Measurements from ENCODE around the gene ARL14EP. TPM values are rescaled to one million over a fixed set of nuclear protein-coding genes. Genes with fewer than 3 reads are reported as not detected.

The ARL14EP gene
- total RNA-seq, 1 donor from 2014 or later = 25.1 TPM

DNA sequence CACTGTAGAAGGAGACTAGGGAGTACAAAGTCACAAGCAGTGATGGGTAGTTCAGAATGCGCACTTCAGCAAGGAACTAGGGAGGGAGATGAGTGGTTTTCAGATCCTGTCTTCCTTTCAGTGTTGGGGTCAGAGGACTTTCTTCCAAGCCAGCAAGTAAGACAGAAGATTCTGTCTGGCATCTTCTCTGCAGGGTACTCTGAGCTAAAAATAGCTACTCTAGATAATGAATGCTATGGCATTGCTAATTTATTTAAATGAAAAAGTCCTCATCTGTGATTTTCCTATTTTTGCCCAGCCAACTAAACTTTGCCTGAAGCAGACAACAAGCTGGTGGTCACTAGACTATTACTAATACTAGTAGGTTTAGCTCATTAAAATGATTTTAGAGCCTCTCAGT, 18.3 kb upstream of the ARL14EP start:
- peaks cover 6% of the 10 kb centered on the region for H3K27me3 Mint-ChIP-seq (ENCODE audit: low read depth)
- H3K27ac Mint-ChIP-seq (ENCODE audit: unreplicated experiment) = no peak overlapping the region
- peaks cover 5% of the 10 kb centered on the region for H3K9me3 Mint-ChIP-seq
- TF ChIP-seq CTCF (conservative IDR thresholded peaks at IDR 0.05) = no peak
- no peak for DNase-seq (ENCODE audit: low read depth, low spot score)
- H3K36me3 Mint-ChIP-seq (ENCODE audit: low read depth) = no peaks in the 10 kb centered on the region
- no peaks in the 10 kb centered on the region for H3K4me1 Mint-ChIP-seq
- H3K4me3 Mint-ChIP-seq = no peak overlapping the region

DNA sequence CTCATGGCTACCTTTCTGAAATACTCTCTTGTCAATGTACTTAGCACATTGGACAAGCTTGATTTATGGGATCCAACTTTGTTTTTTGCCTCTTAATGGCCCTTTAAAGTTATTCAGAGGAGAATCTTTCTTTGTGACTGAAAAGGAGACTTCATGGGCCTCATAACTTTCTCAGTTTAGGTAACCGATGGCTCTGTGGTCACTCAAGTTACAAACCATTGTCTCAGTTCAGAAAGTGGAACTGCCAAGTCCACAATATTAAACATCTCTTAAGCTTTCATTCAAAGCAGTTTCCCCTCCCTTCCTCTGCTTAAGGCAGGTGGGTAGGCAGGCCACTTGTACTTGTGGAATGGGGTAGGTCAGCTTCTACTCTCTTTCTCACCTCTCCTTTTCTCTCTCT, 12.3 kb upstream of the ARL14EP start:
- no peak overlapping the region for H3K4me3 Mint-ChIP-seq
- H3K9me3 Mint-ChIP-seq = peaks cover 5% of the 10 kb centered on the region
- peaks cover 11% of the 10 kb centered on the region for H3K27me3 Mint-ChIP-seq (ENCODE audit: low read depth)
- DNase-seq (ENCODE audit: low read depth, low spot score) = no peak
- H3K36me3 Mint-ChIP-seq (ENCODE audit: low read depth) = peaks cover 4% of the 10 kb centered on the region
- H3K27ac Mint-ChIP-seq (ENCODE audit: unreplicated experiment) = no peak overlapping the region
- no peaks in the 10 kb centered on the region for H3K4me1 Mint-ChIP-seq
- no peak for TF ChIP-seq CTCF (conservative IDR thresholded peaks at IDR 0.05)

DNA sequence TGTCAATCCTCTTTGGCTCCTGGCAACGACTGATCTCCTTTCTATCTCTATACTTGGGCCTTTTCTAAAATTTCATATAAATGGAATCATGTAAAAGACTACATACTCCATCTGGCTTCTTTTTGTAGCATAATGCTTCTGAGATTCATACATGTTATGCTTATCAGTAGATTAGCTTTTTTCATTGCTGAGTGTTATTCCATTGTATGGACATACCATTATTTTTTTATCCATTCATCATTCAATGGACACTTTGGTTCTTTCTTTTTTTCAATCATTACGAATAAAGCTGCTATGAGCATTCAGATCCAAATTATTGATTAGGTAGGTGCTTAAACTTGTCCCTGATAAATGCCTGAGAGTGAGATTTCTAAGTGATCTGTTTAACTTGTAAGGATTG, 11.7 kb upstream of the ARL14EP start:
- Mint-ChIP-seq H3K4me3 (no peak overlapping the region), H3K36me3 (ENCODE audit: low read depth) (peaks cover 4% of the 10 kb centered on the region), H3K9me3 (peaks cover 5% of the 10 kb centered on the region), H3K27me3 (ENCODE audit: low read depth) (peaks cover 16% of the 10 kb centered on the region), H3K4me1 (no peaks in the 10 kb centered on the region), H3K27ac (ENCODE audit: unreplicated experiment) (no peak overlapping the region)
- no peak for DNase-seq (ENCODE audit: low read depth, low spot score)
- TF ChIP-seq CTCF (conservative IDR thresholded peaks at IDR 0.05) = no peak

GRCh38 chr11:30312243-30312642, 10.7 kb upstream of the ARL14EP start:
- Mint-ChIP-seq H3K27ac (ENCODE audit: unreplicated experiment) (no peak overlapping the region), H3K36me3 (ENCODE audit: low read depth) (peaks cover 4% of the 10 kb centered on the region), H3K9me3 (peaks cover 5% of the 10 kb centered on the region), H3K4me3 (no peak overlapping the region), H3K27me3 (ENCODE audit: low read depth) (peaks cover 23% of the 10 kb centered on the region), H3K4me1 (no peaks in the 10 kb centered on the region)
- no peak for DNase-seq (ENCODE audit: low read depth, low spot score)
- TF ChIP-seq CTCF (conservative IDR thresholded peaks at IDR 0.05) = no peak

DNA sequence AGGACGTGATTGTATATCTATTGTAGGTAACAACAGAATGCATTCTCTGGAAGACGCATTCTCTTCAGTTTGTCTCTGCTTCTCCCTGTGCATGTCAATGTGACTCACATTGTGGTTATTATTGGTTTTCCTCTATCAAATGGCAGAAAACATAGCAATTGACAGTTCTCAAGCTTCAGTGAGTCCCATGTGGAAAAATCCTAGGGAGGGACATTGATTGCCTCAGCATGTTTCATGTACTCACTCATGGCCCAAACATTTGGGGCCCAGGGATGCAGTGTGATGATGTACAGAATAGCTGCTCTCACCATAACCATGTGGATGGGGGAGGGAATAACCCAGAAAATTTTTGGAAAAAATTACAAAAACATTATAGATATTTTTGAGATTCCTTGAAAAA, 9.3 kb upstream of the ARL14EP start:
- H3K4me3 Mint-ChIP-seq = no peak overlapping the region
- H3K36me3 Mint-ChIP-seq (ENCODE audit: low read depth) = peaks cover 4% of the 10 kb centered on the region
- H3K27me3 Mint-ChIP-seq (ENCODE audit: low read depth) = peaks cover 30% of the 10 kb centered on the region
- TF ChIP-seq CTCF (conservative IDR thresholded peaks at IDR 0.05) = no peak
- H3K27ac Mint-ChIP-seq (ENCODE audit: unreplicated experiment) = no peak overlapping the region
- DNase-seq (ENCODE audit: low read depth, low spot score) = no peak
- no peaks in the 10 kb centered on the region for H3K4me1 Mint-ChIP-seq
- H3K9me3 Mint-ChIP-seq = peaks cover 5% of the 10 kb centered on the region

DNA sequence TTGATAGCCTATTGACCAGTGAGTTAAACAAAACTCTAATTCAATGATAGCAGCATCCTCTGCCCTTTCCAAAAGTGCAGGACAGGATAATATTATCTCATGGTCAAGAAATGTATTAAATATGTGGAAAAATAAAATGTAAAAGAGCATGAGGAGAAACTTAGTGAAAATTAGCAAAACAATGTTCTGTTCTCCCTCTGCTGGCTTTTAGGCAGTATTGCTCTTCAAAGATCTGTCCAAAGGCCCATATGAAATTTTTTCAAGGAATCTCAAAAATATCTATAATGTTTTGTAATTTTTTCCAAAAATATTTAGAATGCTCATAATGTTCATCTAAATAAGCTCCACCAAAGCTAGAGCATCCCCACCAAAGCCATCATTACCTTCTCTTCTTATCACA, 8.3 kb upstream of the ARL14EP start:
- Mint-ChIP-seq H3K36me3 (ENCODE audit: low read depth) (peaks cover 4% of the 10 kb centered on the region), H3K27ac (ENCODE audit: unreplicated experiment) (no peak overlapping the region), H3K9me3 (peaks cover 5% of the 10 kb centered on the region), H3K27me3 (ENCODE audit: low read depth) (peaks cover 35% of the 10 kb centered on the region), H3K4me1 (no peaks in the 10 kb centered on the region), H3K4me3 (no peak overlapping the region)
- no peak for DNase-seq (ENCODE audit: low read depth, low spot score)
- peak; percentile 74 for TF ChIP-seq CTCF (conservative IDR thresholded peaks at IDR 0.05)
